HUES6 (cell line): ENCODE results near the gene GHITM.

Source experiments
- H3K27ac ChIP-seq: 2 replicates; pipeline ENCODE4 v1.7.0; 2013; ENCODE audit warnings: low read depth, mild to moderate bottlenecking, low read length, inconsistent platforms
- H3K27me3 ChIP-seq: 2 replicates; pipeline ENCODE4 v1.6.1; 2013; ENCODE audit warnings: low read length; ENCODE audit not compliant: control insufficient read depth, insufficient read depth
- H3K36me3 ChIP-seq: 2 replicates; pipeline ENCODE4 v1.6.1; 2013; ENCODE audit warnings: low read length; ENCODE audit not compliant: control insufficient read depth, insufficient read depth
- H3K4me1 ChIP-seq: 2 replicates; pipeline ENCODE4 v1.6.1; 2013; ENCODE audit warnings: low read length; ENCODE audit not compliant: control insufficient read depth, insufficient read depth
- H3K4me3 ChIP-seq: 2 replicates; pipeline ENCODE4 v1.5.1; 2013; ENCODE audit warnings: low read depth, low read length
- H3K9ac ChIP-seq: one replicate; pipeline ENCODE4 v1.6.1; 2013; ENCODE audit warnings: mild to moderate bottlenecking, low read length
- H3K9me3 ChIP-seq: 2 replicates; pipeline ENCODE4 v1.6.1; 2013; ENCODE audit warnings: low read depth, low read length; ENCODE audit not compliant: control insufficient read depth, insufficient read depth

Gene GHITM

GRCh38 chr10:84201682-84202081 is 62.4 kb downstream of the GHITM start:
- peaks cover 2% of the 10 kb centered on the region; the same call in 1 of the 2 replicates for H3K36me3 ChIP-seq
- H3K27ac ChIP-seq = no peak overlapping the region
- H3K9me3 ChIP-seq = no peaks in the 10 kb centered on the region
- H3K4me3 ChIP-seq = no peak overlapping the region
- no peaks in the 10 kb centered on the region for H3K4me1 ChIP-seq
- peaks cover 19% of the 10 kb centered on the region for H3K27me3 ChIP-seq
- H3K9ac ChIP-seq = no peak overlapping the region

DNA sequence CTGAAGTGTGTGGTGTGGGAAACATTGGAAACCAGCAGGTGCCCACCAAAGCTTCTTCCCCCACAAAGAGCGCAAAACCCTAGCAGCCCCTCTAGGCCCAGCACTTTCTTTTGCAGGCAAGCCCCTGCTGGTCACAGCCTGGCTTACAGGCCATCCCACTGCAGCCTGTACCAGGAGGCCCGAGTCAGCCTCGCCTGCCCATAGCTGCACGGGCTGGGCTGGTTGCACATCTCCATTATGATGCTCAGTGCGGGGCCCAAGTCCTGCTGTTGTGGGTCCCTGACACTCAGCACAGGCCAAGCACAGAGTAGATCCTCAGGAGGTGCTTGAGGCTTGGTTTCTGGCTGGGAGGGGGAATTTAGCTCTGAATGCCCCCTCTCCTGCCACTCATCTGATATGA is 63.0 kb downstream of the GHITM start:
- Histone ChIP-seq H3K9me3 (no peaks in the 10 kb centered on the region), H3K9ac (no peak overlapping the region), H3K4me3 (no peak overlapping the region), H3K27me3 (peaks cover 14% of the 10 kb centered on the region), H3K4me1 (no peaks in the 10 kb centered on the region), H3K36me3 (peaks cover 2% of the 10 kb centered on the region; the same call in 1 of the 2 replicates), H3K27ac (no peak overlapping the region)
